PC-3 (cell line): ENCODE measurements around the gene MRC2. TPM values are rescaled to one million over a fixed set of nuclear protein-coding genes. Genes with fewer than 3 reads are reported as not detected.

Experiments
- ATAC-seq: fragments of 200-7000 bp; cut with Tn5 transposase; 2 replicates; pipeline ENCODE4 v1.9.1; 2020; ENCODE audit warnings: mild to moderate bottlenecking, moderate library complexity
- BruUV-seq: library from RNA; stranded (reverse); fragments of 400-500 nt; replicated peaks from 2 replicates; lab custom pipeline; 2021; lab: Mats Ljungman, UMichigan
- CTCF ChIA-PET: fragments of 300-600 bp; sonication (Branson Sonifier 250); formaldehyde crosslinking; loops from one replicate; lab custom pipeline; 2022; ENCODE audit warnings: antibody characterized with exemption; lab: Charles Lee
- POLR2A ChIA-PET: fragments of 300-600 bp; sonication (Branson Sonifier 250); formaldehyde crosslinking; loops from one replicate; lab custom pipeline; 2022; ENCODE audit warnings: antibody characterized with exemption; ENCODE audit not compliant: unreplicated experiment; lab: Charles Lee
- DNase-seq: peaks from one replicate; pipeline ENCODE4 v3.0.0-alpha.2; 2015
- H2AFZ ChIP-seq: fragments of 300-600 bp; sonication (generic); 2 replicates; pipeline ENCODE4 v1.6.0; 2016; ENCODE audit warnings: antibody characterized with exemption, low read length
- H3F3A ChIP-seq: fragments of 300-600 bp; sonication (generic); one replicate; pipeline ENCODE4 v1.6.0; 2017; ENCODE audit warnings: antibody characterized with exemption, low read length, control low read depth, mild to moderate bottlenecking; ENCODE audit not compliant: unreplicated experiment
- H3K27ac ChIP-seq: fragments of 300-600 bp; sonication (generic); 2 replicates; pipeline ENCODE4 v1.5.1; 2016; ENCODE audit warnings: mild to moderate bottlenecking, low read length
- H3K27me3 ChIP-seq: fragments of 300-600 bp; sonication (generic); 2 replicates; pipeline ENCODE4 v1.6.1; 2016; ENCODE audit warnings: low read length, mixed read lengths
- H3K36me3 ChIP-seq: fragments of 300-600 bp; sonication (generic); 2 replicates; pipeline ENCODE4 v1.6.1; 2016; ENCODE audit warnings: low read depth, mixed run types, low read length, mixed read lengths
- H3K4me1 ChIP-seq: fragments of 300-600 bp; sonication (generic); 2 replicates; pipeline ENCODE4 v1.5.1; 2016; ENCODE audit warnings: low read length; ENCODE audit not compliant: insufficient read depth
- H3K4me2 ChIP-seq: fragments of 300-600 bp; sonication (generic); 2 replicates; pipeline ENCODE4 v1.6.0; 2016; ENCODE audit warnings: low read length
- H3K4me3 ChIP-seq: fragments of 300-600 bp; sonication (generic); 2 replicates; pipeline ENCODE4 v1.5.1; 2016; ENCODE audit warnings: mild to moderate bottlenecking, low read length, mixed read lengths
- H3K79me2 ChIP-seq: fragments of 300-600 bp; sonication (generic); 2 replicates; pipeline ENCODE4 v1.6.1; 2017; ENCODE audit warnings: low read length, mixed read lengths
- H3K9ac ChIP-seq: fragments of 300-600 bp; sonication (generic); 2 replicates; pipeline ENCODE4 v1.6.0; 2016; ENCODE audit warnings: mild to moderate bottlenecking, low read length
- H3K9me2 ChIP-seq: fragments of 300-600 bp; sonication (generic); replicated peaks from 2 replicates; pipeline ENCODE4 v1.6.1; 2016; ENCODE audit warnings: mixed run types, low read length, mixed read lengths
- H3K9me3 ChIP-seq: fragments of 300-600 bp; sonication (generic); 2 replicates; pipeline ENCODE4 v1.6.1; 2016; ENCODE audit warnings: low read length, mixed read lengths
- H4K20me1 ChIP-seq: fragments of 300-600 bp; sonication (generic); 2 replicates; pipeline ENCODE4 v1.6.1; 2016; ENCODE audit warnings: low read length, mixed read lengths
- EZH2 ChIP-seq: fragments of 300-600 bp; sonication (generic); IDR thresholded peaks from one replicate; pipeline ENCODE4 v1.6.1; 2017; ENCODE audit warnings: antibody characterized with exemption, mild to moderate bottlenecking, low read length; ENCODE audit not compliant: unreplicated experiment
- EZH2phosphoT487 ChIP-seq: fragments of 300-600 bp; sonication (generic); IDR thresholded peaks from 2 replicates; pipeline ENCODE4 v1.6.1; 2018; ENCODE audit warnings: mild to moderate bottlenecking, antibody characterized with exemption, low read length, borderline replicate concordance
- intact Hi-C: fragments of 100-400 bp; cut with micrococcal nuclease; formaldehyde crosslinking; loops from 2 replicates; pipeline ENCODE4 v1.9.0; 2023
- total RNA-seq: library from RNA; depleted of rRNA; stranded (reverse); fragments of >200 nt; gene quantifications from 2 replicates; pipeline ENCODE4 v1.2.3, GENCODE V29; 2014
- TF ChIP-seq, protein P1 (sequence below): fragments of 300-600 bp; sonication (generic); conservative IDR thresholded peaks from 2 replicates; pipeline ENCODE4 v1.5.1; 2017; ENCODE audit warnings: antibody characterized with exemption, low read depth, mild to moderate bottlenecking, low read length

The MRC2 gene
- total RNA-seq, 1 experiment from 2014 or later = 13.5 TPM

DNA sequence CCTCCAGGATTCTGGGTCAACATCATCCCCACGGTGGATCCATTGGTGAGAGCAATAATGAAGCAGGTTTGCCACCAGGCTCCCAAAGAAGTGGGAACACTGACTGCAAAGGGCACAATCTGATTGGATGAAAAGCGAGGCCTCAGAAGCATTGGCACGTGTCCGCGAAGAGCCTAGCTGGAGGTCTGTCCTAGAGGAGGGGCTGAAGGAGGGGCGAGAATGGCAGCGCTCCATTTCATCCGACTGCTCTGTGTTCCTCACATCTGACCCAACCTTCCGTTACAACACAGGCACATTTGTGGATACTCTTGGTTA is 79.9 kb downstream of the MRC2 start:
- Histone ChIP-seq H3K4me2 (no peak overlapping the region), H3K9ac (no peak overlapping the region), H3K36me3 (no peaks in the 10 kb centered on the region), H3K79me2 (no peaks in the 10 kb centered on the region), H4K20me1 (no peaks in the 10 kb centered on the region), H3K9me2 (no peaks in the 10 kb centered on the region), H3K27ac (no peak overlapping the region), H3K27me3 (no peaks in the 10 kb centered on the region), H3K9me3 (0 out of 2 replicates have a peak, but pooled peaks cover 3% of the 10 kb centered on the region), H3F3A (no peaks in the 10 kb centered on the region), H3K4me1 (peaks cover 29% of the 10 kb centered on the region), H2AFZ (no peak overlapping the region), H3K4me3 (no peak overlapping the region)
- POLR2A ChIA-PET = no interaction called here
- DNase-seq (no peak), ATAC-seq (no peak)
- CTCF ChIA-PET = no interaction called here
- intact Hi-C loops = no loop called here
- BruUV-seq = no TSS peak
- no peak for TF ChIP-seq EZH2phosphoT487
- TF ChIP-seq, protein P1, sequence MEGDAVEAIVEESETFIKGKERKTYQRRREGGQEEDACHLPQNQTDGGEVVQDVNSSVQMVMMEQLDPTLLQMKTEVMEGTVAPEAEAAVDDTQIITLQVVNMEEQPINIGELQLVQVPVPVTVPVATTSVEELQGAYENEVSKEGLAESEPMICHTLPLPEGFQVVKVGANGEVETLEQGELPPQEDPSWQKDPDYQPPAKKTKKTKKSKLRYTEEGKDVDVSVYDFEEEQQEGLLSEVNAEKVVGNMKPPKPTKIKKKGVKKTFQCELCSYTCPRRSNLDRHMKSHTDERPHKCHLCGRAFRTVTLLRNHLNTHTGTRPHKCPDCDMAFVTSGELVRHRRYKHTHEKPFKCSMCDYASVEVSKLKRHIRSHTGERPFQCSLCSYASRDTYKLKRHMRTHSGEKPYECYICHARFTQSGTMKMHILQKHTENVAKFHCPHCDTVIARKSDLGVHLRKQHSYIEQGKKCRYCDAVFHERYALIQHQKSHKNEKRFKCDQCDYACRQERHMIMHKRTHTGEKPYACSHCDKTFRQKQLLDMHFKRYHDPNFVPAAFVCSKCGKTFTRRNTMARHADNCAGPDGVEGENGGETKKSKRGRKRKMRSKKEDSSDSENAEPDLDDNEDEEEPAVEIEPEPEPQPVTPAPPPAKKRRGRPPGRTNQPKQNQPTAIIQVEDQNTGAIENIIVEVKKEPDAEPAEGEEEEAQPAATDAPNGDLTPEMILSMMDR = no peak
- no peak for TF ChIP-seq EZH2

DNA sequence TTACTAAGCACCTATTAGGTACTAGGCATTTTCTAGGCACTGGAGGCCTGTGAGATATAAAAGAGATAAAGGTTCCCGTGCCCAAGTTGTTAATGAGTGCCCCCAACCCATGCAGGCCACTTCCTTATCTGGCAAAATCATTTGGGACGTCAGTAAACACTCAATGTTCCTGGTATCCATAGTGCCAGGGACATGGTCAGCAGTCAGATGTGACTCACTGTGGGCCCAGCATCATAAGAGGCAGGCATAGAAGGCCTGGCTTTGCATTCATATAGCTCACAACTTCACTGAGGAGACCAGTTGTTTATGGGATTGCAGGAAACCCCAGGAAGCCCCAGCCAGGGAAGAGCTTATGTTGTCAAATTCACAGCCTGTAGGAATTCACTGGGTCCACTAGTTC is 81.1 kb downstream of the MRC2 start:
- Histone ChIP-seq H4K20me1 (no peaks in the 10 kb centered on the region), H3K9me2 (no peaks in the 10 kb centered on the region), H3K9ac (no peak overlapping the region), H3K79me2 (no peaks in the 10 kb centered on the region), H3F3A (no peaks in the 10 kb centered on the region), H3K9me3 (0 out of 2 replicates have a peak, but pooled peaks cover 3% of the 10 kb centered on the region), H3K4me1 (peaks cover 18% of the 10 kb centered on the region), H3K4me2 (no peak overlapping the region), H3K27me3 (no peaks in the 10 kb centered on the region), H3K4me3 (no peak overlapping the region), H3K36me3 (no peaks in the 10 kb centered on the region), H3K27ac (no peak overlapping the region), H2AFZ (no peak overlapping the region)
- CTCF ChIA-PET = no interaction called here
- intact Hi-C loops = no loop called here
- BruUV-seq = no TSS peak
- POLR2A ChIA-PET = no interaction called here
- ATAC-seq (no peak), DNase-seq (no peak)
- TF ChIP-seq EZH2 (no peak), EZH2phosphoT487 (no peak)
- TF ChIP-seq, protein P1 = no peak

DNA sequence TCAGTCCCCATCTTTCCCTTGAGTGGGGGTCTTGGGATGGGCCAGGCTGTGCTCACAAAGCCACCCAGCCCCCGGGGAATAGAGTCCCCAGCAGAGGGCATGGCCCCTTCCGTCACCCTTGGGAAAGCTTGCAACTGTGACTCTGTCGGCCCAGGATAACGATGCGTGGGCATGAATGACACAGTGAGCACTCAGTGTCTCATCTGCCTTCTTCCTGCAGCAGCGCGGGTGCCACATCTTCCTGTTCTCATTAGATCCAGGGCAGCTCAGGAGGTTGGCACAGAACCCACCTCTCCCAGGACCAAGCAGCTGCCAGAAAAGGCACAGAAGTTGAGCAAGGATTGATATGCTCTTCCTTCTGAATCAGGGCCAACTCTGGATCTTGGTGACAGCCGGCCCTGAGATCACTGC is 84.7 kb downstream of the MRC2 start:
- intact Hi-C loops = no loop called here
- H3K9ac ChIP-seq = no peak overlapping the region
- POLR2A ChIA-PET = no interaction called here
- H3K4me1 ChIP-seq = peaks cover 5% of the 10 kb centered on the region; the same call in 1 of the 2 replicates
- no peaks in the 10 kb centered on the region for H3K36me3 ChIP-seq
- H3K4me3 ChIP-seq = no peak overlapping the region
- H3K4me2 ChIP-seq = no peak overlapping the region
- DNase-seq (no peak), ATAC-seq (no peak)
- no peaks in the 10 kb centered on the region for H3K79me2 ChIP-seq
- 0 out of 2 replicates have a peak, but pooled peaks cover 3% of the 10 kb centered on the region for H3K9me3 ChIP-seq
- no peaks in the 10 kb centered on the region for H3F3A ChIP-seq
- CTCF ChIA-PET = no interaction called here
- no peaks in the 10 kb centered on the region for H3K9me2 ChIP-seq
- H2AFZ ChIP-seq = no peak overlapping the region
- no peak overlapping the region for H3K27ac ChIP-seq
- TF ChIP-seq EZH2phosphoT487 = no peak
- TF ChIP-seq, protein P1 = no peak
- TF ChIP-seq EZH2 = no peak
- H4K20me1 ChIP-seq = no peaks in the 10 kb centered on the region
- H3K27me3 ChIP-seq = no peaks in the 10 kb centered on the region
- BruUV-seq = no TSS peak
